PC-9 (cell line): ENCODE measurements around the gene TSPAN18.
"Not testable (repeated sequence)": the region's sequence is repeated elsewhere in the genome, so short reads cannot be mapped to it uniquely, and the experiment has no call there.

Experiments used
- CTCF ChIP-seq: fragments of 200-600 bp; sonication (generic); conservative IDR thresholded peaks from 2 replicates; pipeline ENCODE4 v1.6.1; 2017; ENCODE audit warnings: mixed run types, antibody characterized with exemption, mild to moderate bottlenecking, moderate library complexity
- EZH2 ChIP-seq: fragments of 200-600 bp; sonication (generic); IDR thresholded peaks from 2 replicates; pipeline ENCODE4 v1.8.0; 2017; ENCODE audit warnings: antibody characterized with exemption, low read depth

GRCh38 chr11:44871682-44872081, 144.9 kb downstream of the TSPAN18 start:
- TF ChIP-seq CTCF, EZH2: not testable (repeated sequence)
